ENCODE measurements around the gene PPP1R16B.

The PPP1R16B gene

GRCh38 chr20:38902601-38903000, 97.1 kb downstream of the PPP1R16B start:
- DNase-seq: no peak

- no peak for DNase-seq
These were observed 97.8 kb downstream of the PPP1R16B start for GRCh38 chr20:38903335-38903734.

- no peak for DNase-seq
These were observed 99.9 kb downstream of the PPP1R16B start for GRCh38 chr20:38905375-38905774.

GRCh38 chr20:38907918-38908677, 102.6 kb downstream of the PPP1R16B start:
- DNase-seq: no peak

GRCh38 chr20:38915355-38915754, 109.9 kb downstream of the PPP1R16B start:
- no peak for DNase-seq

GRCh38 chr20:38917657-38918056, 112.2 kb downstream of the PPP1R16B start:
- no peak for DNase-seq

- no peak for DNase-seq
These were observed 112.7 kb downstream of the PPP1R16B start for GRCh38 chr20:38918172-38918571.

- no peak for DNase-seq
These were observed 114.2 kb downstream of the PPP1R16B start for GRCh38 chr20:38919683-38920082.

- DNase-seq: no peak
These were observed 114.9 kb downstream of the PPP1R16B start for GRCh38 chr20:38920411-38920810.

- DNase-seq: no peak
These were observed 115.4 kb downstream of the PPP1R16B start for GRCh38 chr20:38920851-38921250.

GRCh38 chr20:38924718-38925117, 119.2 kb downstream of the PPP1R16B start:
- DNase-seq: no peak

- DNase-seq: peak; percentile 98
These were observed 120.8 kb downstream of the PPP1R16B start, which contains the start of gene FAM83D for GRCh38 chr20:38926142-38926933. Gene FAM83D, plus strand, starts transcription at chr20:38926417. Its CDS starts 26 bp downstream, at chr20:38926443.

GRCh38 chr20:38926934-38927616, 121.6 kb downstream of the PPP1R16B start:
- DNase-seq: no peak

- DNase-seq: no peak
These were observed 122.5 kb downstream of the PPP1R16B start for GRCh38 chr20:38927902-38928578.

GRCh38 chr20:38930242-38930569, 124.7 kb downstream of the PPP1R16B start:
- DNase-seq: no peak

GRCh38 chr20:38931984-38932383, 126.5 kb downstream of the PPP1R16B start:
- DNase-seq: no peak

GRCh38 chr20:38932457-38933120, 127.1 kb downstream of the PPP1R16B start:
- no peak for DNase-seq

- DNase-seq: no peak
These were observed 129.0 kb downstream of the PPP1R16B start for GRCh38 chr20:38934530-38934929.

- no peak for DNase-seq
These were observed 129.8 kb downstream of the PPP1R16B start for GRCh38 chr20:38935285-38935684.

GRCh38 chr20:38935967-38936407, 130.5 kb downstream of the PPP1R16B start:
- no peak for DNase-seq

GRCh38 chr20:38937000-38937399, 131.5 kb downstream of the PPP1R16B start:
- no peak for DNase-seq

- DNase-seq: no peak
These were observed 132.5 kb downstream of the PPP1R16B start for GRCh38 chr20:38937978-38938473.

Data from stimulated activated CD4-positive, alpha-beta T cell treated with anti-CD3 and anti-CD28 coated beads, Interleukin-1b, Interleukin-23, amount 100 ng/mL, for 48 hours (primary cell).